22Rv1 (cell line): Measurements from ENCODE around the gene TOP2B.

Source experiments
- ZFX ChIP-seq: fragments of 450-650 bp; IDR thresholded peaks from 2 replicates; pipeline ENCODE4 v1.6.1; 2017; ENCODE audit warnings: antibody characterized with exemption, borderline replicate concordance
- TF ChIP-seq, protein P1 (sequence below): fragments of 450-650 bp; IDR thresholded peaks from 2 replicates; pipeline ENCODE4 v1.5.1; 2017; ENCODE audit warnings: mild to moderate bottlenecking

DNA sequence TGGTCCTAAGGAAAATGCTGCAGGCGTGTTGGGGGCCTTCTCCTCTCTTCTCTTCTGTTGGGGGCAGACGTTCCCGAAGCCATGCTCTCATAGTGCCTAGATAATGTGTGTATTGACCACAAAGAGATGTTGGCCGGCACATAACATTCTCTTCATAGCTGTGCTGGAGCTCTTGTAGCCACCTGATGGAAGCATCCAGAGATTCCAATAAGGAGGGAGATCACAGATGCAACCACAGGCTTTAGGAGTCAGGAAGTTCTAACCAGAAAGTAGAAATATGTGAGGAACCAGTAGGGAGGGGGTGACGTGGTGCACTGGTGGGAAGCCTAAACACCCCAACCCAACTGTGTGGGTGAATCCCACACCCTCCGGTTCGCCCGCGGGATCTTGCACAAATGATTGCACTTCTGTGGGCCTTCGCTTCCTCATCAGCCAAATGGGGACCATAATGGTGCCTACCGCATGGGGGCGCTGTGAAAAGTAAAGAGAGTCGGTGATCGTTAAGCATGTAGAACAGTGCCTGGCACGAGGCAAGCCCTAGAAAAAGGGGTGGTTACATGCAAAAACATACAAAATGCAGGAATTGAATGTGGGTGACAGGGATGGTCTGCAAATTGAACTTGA lies 87.8 kb downstream of the TOP2B start:
- TF ChIP-seq, protein P1, sequence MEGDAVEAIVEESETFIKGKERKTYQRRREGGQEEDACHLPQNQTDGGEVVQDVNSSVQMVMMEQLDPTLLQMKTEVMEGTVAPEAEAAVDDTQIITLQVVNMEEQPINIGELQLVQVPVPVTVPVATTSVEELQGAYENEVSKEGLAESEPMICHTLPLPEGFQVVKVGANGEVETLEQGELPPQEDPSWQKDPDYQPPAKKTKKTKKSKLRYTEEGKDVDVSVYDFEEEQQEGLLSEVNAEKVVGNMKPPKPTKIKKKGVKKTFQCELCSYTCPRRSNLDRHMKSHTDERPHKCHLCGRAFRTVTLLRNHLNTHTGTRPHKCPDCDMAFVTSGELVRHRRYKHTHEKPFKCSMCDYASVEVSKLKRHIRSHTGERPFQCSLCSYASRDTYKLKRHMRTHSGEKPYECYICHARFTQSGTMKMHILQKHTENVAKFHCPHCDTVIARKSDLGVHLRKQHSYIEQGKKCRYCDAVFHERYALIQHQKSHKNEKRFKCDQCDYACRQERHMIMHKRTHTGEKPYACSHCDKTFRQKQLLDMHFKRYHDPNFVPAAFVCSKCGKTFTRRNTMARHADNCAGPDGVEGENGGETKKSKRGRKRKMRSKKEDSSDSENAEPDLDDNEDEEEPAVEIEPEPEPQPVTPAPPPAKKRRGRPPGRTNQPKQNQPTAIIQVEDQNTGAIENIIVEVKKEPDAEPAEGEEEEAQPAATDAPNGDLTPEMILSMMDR: peak; percentile 42
- TF ChIP-seq ZFX: no peak
